GM03348 (cell line): Measurements from ENCODE around the gene MAPK8IP3.

Experiments
- DNase-seq: peaks from one replicate; pipeline ENCODE4 v3.0.0; 2012; ENCODE audit warnings: low spot score

MAPK8IP3 gene, protein sequence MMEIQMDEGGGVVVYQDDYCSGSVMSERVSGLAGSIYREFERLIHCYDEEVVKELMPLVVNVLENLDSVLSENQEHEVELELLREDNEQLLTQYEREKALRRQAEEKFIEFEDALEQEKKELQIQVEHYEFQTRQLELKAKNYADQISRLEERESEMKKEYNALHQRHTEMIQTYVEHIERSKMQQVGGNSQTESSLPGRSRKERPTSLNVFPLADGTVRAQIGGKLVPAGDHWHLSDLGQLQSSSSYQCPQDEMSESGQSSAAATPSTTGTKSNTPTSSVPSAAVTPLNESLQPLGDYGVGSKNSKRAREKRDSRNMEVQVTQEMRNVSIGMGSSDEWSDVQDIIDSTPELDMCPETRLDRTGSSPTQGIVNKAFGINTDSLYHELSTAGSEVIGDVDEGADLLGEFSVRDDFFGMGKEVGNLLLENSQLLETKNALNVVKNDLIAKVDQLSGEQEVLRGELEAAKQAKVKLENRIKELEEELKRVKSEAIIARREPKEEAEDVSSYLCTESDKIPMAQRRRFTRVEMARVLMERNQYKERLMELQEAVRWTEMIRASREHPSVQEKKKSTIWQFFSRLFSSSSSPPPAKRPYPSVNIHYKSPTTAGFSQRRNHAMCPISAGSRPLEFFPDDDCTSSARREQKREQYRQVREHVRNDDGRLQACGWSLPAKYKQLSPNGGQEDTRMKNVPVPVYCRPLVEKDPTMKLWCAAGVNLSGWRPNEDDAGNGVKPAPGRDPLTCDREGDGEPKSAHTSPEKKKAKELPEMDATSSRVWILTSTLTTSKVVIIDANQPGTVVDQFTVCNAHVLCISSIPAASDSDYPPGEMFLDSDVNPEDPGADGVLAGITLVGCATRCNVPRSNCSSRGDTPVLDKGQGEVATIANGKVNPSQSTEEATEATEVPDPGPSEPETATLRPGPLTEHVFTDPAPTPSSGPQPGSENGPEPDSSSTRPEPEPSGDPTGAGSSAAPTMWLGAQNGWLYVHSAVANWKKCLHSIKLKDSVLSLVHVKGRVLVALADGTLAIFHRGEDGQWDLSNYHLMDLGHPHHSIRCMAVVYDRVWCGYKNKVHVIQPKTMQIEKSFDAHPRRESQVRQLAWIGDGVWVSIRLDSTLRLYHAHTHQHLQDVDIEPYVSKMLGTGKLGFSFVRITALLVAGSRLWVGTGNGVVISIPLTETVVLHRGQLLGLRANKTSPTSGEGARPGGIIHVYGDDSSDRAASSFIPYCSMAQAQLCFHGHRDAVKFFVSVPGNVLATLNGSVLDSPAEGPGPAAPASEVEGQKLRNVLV (N-terminal part only)

DNA sequence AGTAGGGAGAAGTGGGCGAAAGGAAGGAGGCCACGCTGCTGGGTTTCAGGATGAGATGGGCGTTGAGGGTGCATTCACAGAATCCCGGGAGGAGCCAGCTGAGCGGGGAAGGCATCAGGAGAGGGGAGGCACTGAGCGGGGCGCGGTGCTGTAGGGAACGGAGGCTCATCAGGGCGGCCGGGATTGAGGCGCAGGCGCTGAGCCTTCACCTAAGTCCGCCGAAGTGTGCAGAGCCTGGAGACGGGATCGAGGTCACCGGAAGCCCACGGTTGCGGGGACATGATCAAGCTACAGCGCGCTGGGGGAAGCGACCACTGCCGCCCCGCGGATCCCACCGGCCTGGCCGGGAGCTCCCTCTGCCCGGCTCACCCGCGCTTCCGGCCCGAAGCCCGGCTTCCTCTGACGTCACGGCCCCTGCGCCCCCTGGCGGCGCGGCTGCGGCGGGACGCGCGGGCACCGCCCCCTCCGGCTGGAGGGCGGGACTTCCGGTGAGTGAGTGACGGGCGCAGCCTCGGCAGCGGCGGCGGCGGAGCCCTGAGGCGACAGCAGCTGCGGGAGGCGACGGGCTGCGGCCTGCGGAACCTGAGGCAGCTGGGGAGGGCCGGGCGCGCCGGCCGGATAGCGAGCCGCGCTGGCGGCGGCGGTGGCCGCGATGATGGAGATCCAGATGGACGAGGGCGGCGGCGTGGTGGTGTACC is at the start of gene MAPK8IP3:
Gene MAPK8IP3, plus strand, starts transcription at position 508 of the 698 bp plus-strand sequence. Its CDS starts 145 bp downstream, at position 653.
- DNase-seq = peak; percentile 98

DNA sequence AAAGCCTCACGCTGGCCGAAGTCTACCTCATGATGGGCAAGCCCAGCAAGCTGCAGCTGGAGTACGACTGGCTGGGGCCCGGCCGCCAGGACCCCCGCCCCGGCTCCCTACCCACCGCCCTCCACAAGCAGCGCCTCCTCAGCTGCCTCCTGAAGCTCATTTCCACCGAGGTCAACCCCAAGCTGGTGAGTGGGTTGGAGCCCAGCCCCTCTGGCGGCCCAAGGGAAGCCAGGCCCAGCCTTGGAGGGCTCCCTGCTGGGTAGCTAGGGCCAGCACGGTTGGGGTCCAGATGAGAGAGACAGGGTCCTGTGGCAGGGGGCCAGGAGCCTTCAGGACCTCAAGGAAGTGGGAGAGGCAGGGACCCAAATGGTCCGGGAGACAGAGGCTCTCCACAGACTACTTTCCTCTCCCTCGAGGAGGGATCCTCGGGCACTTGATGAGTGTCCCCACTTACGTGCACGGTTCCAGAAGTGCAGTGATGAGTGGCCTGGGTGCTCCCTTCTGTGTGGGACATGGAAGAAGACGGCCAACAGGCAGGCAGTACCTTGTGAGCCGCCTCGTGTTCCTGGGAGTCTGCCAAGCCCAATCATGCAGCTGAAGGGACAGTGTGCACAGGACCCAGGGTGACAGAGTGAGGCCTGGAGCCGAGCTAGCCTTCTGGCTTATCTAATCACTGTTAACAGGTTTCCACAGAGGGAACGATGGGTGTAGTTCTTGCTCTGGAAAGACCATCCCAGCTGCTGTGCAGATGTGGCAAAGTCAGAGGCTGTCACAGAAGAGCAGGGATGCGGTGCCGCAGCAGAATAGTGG is 49.0 kb upstream of the MAPK8IP3 start:
- no peak for DNase-seq

DNA sequence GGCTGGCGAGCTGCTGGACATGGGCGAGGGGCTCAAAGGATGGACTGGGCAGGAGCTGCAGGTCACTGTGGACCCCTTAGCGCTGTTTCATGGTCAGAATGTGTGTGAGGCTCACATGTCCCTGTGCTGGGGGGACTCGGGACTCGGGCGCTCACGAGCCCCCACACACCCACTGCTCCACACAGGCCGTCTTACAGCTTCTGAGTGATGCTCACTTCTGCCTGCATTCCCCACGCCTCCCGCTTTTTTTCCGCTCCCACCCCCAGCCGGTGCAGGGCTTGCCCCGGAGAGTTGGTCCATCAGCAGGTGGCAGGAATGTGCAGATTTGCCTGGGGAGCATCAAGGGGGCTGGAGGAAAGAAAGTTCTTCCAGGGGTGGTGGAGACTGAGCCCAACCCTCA is 48.2 kb upstream of the MAPK8IP3 start:
- DNase-seq = no peak

DNA sequence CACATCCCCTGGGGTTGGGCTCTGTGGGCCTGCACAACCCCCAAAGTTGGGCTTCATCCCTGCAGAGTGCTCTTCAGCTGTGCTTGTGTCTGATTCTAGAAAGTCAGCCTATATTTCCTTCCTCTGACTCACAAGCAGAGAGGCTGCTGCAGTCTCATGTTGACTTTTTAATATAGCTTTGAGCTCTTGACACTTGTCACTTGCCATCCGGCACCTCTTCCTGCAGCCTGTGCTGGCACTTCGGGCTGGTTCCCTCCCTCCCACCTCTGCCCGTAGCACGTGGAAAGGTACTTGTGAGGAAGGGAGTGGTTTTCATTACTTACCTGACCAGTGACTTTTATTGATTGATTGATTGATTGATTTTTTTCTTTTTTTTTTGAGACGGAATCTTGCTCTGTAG is 47.0 kb upstream of the MAPK8IP3 start:
- no peak for DNase-seq

DNA sequence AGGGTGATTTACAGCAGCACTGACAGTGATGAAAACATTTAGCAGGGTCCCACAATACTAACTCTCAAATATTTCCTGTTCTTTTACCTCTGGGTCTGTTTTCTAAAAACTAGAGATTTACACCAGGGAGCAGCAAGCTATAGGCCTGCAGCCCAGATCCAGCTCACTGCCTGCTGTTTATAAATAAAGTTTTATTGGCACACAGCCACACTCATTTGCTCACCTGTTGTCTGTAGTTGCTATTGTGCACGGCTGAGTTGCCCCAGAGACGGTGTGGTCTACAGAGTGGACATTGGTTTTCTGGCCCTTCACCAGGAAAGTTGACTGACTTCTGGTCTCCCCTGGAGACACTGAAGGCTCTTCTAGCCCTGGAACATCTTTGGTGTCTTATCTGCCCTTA is 44.2 kb upstream of the MAPK8IP3 start:
- no peak for DNase-seq

DNA sequence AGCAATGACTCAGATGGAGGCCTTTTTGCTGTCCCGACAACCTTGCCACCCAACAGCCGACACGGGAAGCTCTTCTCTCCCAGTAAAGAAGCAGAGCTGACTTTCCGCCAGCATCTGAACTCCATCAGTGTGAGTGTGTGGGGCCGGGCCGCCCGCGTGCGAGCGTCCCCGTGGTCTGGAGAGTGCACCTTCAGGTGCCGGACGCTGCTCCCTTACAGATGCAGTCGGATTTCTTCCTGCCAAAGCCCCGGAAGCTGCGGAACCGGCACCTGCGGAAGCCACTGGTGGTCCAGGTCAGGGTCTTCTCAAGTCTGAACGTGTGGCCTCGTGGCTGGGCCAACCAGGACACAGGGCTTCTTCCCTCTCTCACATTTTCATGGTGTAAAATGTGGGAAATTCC is 43.5 kb upstream of the MAPK8IP3 start:
- DNase-seq = no peak

DNA sequence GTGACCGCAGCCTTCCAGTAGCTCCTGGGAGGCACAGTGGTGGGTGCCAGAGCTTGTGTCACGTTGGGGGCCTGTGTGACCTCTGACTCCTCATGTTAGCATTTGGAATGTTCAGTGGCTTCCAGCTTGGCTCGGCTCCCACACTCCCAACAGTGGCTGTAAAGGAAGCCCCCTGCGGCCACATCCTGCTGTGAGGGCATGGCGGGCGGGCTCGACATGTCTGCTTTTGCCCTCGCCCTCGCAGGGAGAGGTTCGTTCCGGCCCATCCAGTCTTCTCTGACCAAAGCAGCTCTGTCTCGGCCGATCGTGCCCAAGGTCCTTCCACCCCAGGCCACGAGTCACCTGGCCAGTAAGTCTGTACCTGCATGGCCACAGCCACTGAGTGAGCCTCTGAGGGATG is 40.2 kb upstream of the MAPK8IP3 start:
- DNase-seq = no peak

DNA sequence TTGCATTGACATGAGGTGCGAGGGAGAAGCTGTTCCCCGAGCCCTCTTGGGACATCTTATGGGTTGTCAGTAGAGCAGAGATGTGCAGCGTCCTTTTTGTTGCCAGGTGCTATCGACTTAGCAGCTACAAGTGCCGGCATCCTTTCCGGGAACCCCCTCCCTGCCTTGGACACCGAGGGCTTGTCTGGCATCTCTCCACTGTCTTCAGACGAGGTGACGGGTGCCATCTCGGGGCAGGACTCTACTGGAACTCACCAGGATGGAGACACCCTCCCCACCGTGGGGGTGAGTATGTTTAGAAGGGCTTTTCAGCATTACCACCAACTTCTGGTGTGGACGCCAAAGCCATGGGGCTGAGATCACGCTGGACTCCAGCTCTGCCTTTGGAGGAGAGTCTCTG is 39.7 kb upstream of the MAPK8IP3 start:
- no peak for DNase-seq

DNA sequence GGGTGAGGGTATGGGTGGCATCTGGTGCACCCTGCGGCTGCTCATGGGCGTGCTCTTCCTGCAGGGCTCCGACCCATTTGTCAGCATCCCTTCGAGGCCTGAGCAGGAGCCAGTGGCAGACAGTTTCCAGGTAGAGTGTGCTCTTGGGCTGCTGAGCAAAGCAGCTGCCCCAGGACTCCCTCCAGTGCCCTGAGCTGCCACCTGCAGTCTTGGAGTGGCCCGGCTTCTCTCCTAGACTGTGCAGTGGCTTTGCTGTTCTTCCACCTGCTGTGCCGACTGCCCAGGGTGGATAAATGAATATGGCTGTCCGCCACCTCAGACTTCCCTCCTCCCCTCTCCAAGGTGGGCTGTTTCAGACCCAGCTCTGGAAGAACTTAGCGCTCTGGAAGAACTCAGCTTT is 38.7 kb upstream of the MAPK8IP3 start:
- no peak for DNase-seq

DNA sequence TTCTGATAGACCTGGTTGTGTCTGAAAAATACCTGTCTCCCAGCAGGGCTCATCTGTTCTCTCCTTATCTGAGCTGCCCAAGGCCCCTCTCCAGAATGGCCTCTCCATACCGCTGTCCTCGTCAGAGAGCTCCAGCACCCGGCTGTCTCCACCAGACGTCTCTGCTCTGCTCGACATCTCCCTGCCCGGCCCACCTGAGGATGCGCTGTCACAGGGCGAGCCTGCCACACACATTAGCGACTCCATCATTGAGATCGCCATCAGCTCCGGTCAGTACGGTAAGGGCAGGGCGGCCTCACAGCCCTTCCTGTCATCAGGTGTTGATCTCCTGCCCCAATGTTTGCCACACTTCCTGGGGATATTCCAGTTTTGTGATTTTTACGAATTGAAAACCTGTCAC is 38.1 kb upstream of the MAPK8IP3 start:
- DNase-seq = no peak

DNA sequence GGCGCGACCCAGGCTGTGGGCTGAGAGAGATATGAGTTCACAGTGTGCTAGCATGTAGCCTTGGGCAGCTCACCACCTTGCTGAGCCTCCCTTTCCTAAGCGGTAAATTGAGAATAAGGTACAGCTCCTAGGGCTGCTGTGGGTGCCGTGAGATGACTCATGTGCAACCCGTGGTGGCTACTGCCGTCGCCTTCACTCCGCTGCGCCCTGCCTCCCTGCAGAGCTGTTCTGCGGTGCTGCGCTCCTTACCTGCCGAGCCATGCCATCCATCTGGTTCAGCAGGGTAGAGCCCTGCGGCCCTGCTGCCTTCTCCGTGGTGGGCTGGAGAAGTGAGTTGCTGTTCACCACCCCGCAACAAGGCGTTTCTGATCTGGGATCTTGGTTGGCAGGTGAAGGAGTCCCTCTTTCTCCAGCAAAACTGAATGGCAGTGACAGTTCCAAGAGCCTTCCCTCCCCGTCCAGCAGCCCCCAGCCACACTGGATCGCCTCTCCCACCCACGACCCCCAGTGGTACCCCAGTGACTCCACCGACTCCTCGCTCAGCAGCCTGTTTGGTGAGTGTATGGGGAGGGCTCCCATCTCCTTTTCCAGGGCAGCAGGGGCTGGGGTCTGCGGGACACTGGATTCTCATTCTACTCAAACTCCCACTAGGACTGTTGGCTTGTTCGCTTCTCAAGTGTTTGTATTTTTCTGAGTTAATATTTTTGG is 37.2 kb upstream of the MAPK8IP3 start:
- DNase-seq = no peak

DNA sequence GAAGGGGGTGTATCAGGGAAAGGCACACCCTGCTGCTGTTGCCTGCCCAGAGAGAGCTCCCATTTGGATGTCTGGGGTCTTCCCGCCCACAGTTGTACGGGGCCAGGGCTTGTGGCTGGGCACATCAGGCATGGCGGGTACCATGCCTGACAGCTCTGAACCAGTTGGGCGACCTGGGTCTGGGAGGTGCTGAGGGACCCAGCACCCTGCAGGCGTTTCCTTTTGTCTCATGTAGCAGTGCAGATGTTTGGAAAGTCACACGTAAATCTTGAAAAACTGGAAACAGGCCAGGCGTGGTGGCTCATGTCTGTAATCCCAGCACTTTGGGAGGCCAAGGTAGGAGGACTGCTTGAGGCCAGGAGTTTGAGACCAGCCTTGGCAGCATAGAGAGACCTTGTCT is 36.3 kb upstream of the MAPK8IP3 start:
- no peak for DNase-seq

DNA sequence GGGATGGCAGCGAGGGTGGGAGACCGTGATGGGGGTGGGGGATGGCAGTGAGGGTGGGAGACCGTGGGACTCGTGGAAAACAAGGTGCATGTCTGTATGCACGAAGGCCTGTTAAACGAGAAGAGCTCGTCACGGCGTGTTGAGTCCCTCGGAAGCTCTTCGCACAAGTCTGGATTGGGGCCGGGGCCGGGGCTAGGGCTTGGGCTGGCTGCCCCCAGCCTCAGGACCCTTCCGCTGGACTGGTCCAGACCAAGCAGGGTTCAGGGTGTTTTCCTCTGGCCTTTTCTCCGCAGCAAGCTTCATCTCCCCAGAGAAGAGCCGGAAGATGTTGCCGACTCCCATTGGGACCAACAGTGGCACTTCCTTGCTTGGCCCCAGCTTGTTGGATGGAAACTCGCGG is 35.6 kb upstream of the MAPK8IP3 start:
- DNase-seq = no peak

DNA sequence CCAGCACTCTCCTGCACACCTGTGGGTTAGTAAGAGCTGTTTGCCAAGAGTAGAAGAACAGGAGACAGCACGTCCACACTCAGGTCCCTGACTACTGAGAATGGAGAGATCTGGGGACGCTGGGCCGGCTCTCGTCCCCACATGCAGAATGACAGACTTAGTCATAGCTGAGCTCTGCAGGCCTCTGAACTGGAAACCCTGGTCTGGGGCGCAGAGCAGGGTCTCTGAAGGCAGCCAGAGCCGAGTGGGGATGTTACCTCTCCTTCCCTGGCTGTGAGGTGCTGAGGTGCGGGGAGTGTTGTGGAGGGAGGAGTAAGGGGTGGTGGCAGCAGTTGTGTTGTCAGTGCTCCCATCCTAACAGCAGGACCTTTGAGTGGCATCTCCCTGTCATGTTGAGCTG is 35.1 kb upstream of the MAPK8IP3 start:
- DNase-seq = no peak

DNA sequence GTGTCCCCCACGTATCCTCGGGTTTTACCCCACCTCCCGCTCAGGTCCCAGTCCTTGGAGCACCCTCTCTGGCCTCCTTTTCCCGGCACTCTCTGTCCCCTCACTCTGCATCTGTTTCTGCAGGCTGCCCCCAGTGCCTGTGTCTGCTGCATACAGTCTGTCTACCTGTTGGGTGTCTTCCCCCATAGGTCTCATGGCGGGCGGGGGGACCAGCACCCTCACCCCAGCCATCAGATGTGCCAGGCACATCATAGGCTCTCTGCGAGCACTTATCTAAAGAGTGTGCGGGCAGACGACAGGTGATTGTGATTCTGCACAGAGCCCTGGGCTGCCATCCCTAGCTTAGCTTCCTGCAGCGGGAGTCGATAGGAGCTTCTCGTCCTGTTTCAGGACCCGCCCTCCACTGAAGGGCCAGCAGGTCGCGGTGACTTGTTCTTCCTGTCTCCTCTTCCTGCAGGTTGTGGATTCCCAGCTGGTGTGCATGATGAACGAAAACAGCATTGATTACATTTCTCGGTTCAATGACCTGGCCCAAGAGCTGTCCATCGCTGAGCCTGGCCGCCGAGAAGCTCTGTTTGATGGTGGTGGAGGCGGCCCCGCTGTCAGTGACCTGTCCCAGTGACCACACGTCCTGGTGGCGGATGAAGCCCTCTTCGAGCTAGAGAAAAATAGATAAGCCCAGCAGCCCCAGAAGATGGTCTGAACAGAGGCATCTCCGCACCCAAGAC is 32.4 kb upstream of the MAPK8IP3 start:
- DNase-seq = no peak

DNA sequence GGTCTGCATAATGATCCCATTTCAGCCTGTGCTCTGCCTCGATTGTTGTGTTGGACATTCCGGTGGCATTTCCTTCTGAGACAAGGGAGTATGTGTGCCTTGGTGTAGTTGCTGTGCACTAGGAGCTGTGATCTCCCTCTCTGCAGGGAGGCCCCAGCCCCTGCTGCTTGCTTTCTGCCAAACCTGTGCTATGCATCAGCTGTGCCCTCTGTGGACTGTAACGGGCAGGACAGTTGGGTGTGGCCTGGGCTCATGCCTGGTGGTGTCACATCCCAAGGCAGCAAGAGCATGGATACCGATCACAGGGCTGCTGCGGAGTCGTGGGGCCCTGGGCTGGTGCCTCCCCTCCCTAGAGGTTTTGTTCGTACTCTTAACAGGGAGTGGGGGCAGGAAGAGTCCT is 31.7 kb upstream of the MAPK8IP3 start:
- no peak for DNase-seq

DNA sequence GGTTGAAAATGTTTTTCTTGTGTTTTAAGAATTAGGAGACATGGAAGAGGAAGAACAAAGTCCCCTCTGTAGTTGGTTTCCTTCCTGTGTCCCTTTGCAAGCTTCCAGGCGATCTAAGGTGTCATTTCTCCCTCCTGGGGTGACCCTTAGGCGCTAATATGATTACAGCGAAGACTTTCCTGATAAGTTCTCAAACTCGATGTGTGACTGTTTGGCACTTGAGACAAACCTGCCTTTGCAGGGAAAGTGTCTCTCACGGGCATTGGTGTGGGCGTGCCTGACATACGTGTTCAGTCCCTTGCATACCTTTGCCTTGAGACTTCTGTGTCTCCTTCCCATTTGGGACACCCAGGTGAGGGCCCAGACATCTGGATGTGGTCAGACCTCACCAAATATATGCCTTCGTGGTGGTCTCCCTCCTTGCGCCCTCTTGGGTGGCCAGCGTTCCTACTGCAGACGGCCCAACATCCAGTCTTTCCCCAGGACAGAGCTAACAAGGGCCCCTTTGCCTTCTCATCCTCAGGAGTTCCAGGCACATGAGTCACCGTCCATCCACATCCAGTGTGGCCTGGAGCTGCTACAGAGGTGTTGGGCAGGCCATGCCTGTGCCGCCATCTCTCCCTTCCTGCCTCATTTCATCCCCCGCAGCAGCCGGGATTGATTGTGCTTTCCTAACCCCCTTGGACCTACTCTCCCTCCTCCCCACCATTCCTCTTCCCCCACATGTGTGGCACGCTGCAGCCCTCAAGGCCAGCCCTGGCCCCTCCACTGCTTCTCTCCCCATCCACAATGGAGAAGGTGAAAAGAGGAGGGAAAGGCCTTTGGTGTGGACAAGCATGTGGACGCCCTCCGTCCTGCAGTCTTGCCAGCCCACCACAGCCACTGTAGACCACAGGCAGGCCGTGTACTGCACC is 31.0 kb upstream of the MAPK8IP3 start:
- DNase-seq = peak; percentile 66

DNA sequence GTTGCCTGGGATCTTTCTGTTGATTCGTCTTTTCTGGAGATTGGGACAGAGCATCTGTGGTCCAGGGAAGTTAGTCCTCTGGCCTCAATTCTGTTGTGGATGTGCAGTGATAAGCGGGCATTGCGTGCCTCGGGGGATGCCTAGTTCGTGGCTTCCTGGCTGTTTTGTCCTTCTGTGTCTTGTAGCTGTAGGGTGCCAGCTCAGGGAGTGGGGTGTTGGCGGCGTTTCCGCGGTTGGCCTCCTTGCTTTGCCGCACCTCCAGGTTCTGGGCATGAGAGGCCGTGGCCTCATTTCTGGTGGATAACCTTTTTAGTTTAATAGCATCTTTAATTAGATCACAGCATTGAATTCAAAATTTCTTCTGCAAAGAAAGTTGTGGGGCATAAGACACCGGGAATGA is 29.3 kb upstream of the MAPK8IP3 start:
- DNase-seq = no peak
